Measurements from ENCODE around the gene METTL1. TPM values are rescaled to one million over a fixed set of nuclear protein-coding genes. Genes with fewer than 3 reads are reported as not detected.
A peak's percentile ranks its signal among the peaks of the same experiment; 100 is the strongest.

METTL1 gene
- total RNA-seq, 3 donors from 2014 or later = 10.1 to 15.3 (median 10.6) TPM

- intact Hi-C loops (cut with DNase I, micrococcal nuclease) = no loop called here
- TF ChIP-seq, protein P1, sequence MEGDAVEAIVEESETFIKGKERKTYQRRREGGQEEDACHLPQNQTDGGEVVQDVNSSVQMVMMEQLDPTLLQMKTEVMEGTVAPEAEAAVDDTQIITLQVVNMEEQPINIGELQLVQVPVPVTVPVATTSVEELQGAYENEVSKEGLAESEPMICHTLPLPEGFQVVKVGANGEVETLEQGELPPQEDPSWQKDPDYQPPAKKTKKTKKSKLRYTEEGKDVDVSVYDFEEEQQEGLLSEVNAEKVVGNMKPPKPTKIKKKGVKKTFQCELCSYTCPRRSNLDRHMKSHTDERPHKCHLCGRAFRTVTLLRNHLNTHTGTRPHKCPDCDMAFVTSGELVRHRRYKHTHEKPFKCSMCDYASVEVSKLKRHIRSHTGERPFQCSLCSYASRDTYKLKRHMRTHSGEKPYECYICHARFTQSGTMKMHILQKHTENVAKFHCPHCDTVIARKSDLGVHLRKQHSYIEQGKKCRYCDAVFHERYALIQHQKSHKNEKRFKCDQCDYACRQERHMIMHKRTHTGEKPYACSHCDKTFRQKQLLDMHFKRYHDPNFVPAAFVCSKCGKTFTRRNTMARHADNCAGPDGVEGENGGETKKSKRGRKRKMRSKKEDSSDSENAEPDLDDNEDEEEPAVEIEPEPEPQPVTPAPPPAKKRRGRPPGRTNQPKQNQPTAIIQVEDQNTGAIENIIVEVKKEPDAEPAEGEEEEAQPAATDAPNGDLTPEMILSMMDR (IDR thresholded peaks at IDR 0.05) = no peak
- H3K36me3 ChIP-seq (ENCODE audit: low read depth) = no peaks in the 10 kb centered on the region
- peaks cover 15% of the 10 kb centered on the region for H3K4me1 ChIP-seq (ENCODE audit: low read depth)
- H3K9me3 ChIP-seq = no peaks in the 10 kb centered on the region
- ATAC-seq (no peak), DNase-seq (no peak)
- H3K4me3 ChIP-seq = no peak within 1 kb of the TSS
Observed at GRCh38 chr12:57738661-57739237, 33.2 kb downstream of the METTL1 start, which contains the start of gene AGAP2. Gene AGAP2 (minus strand): TSS chr12:57738742. CDS start chr12:57738246, 496 bp downstream.

DNA sequence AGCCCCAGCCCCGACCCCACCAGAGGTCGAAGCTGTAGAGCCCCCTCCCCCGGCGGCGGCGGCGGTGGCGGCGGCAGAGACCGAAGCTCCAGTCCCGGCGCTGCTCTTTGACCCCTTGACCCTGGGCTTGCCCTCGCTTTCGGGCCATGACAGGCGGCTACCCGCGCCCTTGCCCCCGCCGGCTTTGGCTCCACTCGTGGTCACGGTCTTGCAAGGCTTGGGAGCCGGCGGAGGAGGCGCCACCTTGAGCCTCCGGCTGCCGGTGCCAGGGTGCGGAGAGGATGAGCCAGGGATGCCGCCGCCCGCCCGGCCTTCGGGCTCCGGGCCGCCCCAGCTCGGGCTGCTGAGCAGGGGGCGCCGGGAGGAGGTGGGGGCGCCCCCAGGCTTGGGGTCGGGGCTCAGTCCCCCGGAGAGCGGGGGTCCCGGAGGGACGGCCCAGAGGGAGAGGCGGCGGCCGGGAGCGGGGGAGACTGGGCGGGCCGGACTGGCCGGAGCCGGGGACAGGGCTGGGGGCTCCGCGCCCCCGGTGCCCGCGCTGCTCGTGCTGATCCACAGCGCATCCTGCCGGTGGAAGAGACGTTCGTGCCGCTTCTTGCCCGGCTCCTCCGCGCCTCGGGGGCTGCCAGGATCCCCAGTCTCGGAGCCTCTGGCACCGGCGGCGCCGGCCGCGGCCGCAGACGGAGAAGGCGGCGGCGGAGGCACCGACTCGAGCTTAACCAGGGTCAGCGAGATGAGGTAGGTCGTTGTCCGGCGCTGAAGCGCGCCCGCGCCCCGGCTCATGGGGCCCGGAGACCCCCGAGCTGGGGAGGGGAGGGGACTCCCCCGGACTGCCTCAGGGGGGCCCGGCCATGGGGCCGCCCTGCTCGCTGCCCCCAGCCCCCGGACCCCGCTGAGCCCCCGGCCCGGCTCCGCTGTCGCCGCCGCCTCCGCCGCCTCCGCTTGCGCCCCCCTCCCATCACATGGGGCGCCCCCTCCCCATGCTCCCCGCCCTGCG is 34.1 kb downstream of the METTL1 start:
- ATAC-seq = no peak
- no peaks in the 10 kb centered on the region for H3K9me3 ChIP-seq
- TF ChIP-seq, protein P1 (IDR thresholded peaks at IDR 0.05) = no peak
- H3K4me1 ChIP-seq (ENCODE audit: low read depth) = peaks cover 15% of the 10 kb centered on the region
- H3K4me3 ChIP-seq = no peak overlapping the region
- intact Hi-C loops (cut with DNase I, micrococcal nuclease) = no loop called here
- peak in 1 of 3 donors; percentile 25 for DNase-seq
- H3K36me3 ChIP-seq (ENCODE audit: low read depth) = no peaks in the 10 kb centered on the region

DNA sequence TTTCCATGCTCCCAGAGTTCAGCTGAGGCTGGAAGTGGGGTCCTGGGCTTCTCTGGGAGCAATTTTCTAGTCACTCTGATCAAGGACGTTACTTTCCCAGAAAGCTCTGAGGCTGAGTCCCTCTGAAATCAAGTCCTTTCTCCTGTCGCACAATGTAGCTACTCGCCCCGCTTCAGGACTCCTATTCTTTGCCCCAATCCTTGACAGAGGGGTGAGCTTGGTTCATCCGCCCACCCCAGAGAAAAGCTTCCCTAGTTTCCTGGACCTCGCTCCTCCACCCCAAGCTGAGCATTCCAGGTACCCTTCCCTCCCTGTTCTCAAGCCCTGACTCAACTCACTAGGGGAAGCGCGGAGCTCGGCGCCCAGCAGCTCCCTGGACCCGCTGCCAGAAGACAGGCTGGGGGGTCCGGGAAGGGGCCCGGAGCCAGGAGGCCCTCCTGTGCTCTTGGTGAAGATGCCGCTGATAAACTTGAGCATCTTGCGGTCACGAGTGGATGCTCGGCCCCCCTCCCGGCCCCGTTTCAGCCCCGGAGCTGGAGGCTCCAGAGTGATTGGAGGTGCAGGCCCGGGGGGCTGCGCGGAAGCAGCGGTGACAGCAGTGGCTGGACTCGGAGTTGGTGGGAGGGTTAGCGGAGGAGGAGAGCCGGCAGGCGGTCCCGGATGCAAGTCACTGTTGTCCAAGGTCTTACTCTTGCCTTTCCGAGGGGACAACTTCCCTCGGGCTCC is 35.0 kb downstream of the METTL1 start:
- Histone ChIP-seq H3K36me3 (ENCODE audit: low read depth) (no peaks in the 10 kb centered on the region), H3K4me1 (ENCODE audit: low read depth) (peaks cover 15% of the 10 kb centered on the region), H3K4me3 (no peak overlapping the region), H3K9me3 (no peaks in the 10 kb centered on the region)
- ATAC-seq (no peak), DNase-seq (no peak)
- intact Hi-C loops (cut with DNase I, micrococcal nuclease) = no loop called here
- TF ChIP-seq, protein P1 (IDR thresholded peaks at IDR 0.05) = no peak

- intact Hi-C loops (cut with DNase I, micrococcal nuclease) = no loop called here
- Histone ChIP-seq H3K4me3 (no peak overlapping the region), H3K36me3 (ENCODE audit: low read depth) (no peaks in the 10 kb centered on the region), H3K9me3 (no peaks in the 10 kb centered on the region), H3K4me1 (ENCODE audit: low read depth) (peaks cover 15% of the 10 kb centered on the region)
- DNase-seq (peak in 1 of 3 donors; percentile 32), ATAC-seq (no peak)
- TF ChIP-seq, protein P1 (IDR thresholded peaks at IDR 0.05) = no peak
Observed at GRCh38 chr12:57735952-57736740, 35.8 kb downstream of the METTL1 start.
